ENCODE data around the gene ADGRL3. TPM values are rescaled to one million over a fixed set of nuclear protein-coding genes. Genes with fewer than 3 reads are reported as not detected.

The ADGRL3 gene
- total RNA-seq, 4 donors from 2014 or later: 6.5 to 19.0 (median 14.0) TPM

DNA sequence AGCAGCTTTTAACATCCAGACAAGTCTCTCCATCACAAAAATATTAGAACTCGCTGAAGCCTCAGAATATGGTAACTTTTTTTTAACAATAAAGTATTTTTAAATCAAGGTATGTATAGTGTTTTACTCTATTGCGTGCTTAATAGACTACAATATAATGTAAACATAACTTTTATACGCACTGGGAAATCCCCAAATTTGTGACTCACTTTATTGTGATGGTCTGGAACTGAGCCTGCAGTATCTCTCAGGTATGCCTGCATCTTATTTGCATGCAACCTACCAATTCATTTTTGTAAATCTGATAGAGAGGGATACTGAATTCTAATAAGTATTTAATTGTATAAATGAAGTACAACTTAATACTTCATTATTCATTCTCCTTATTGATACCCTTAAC, 823.5 kb downstream of the ADGRL3 start:
- no peak overlapping the region for H3K27ac ChIP-seq
- 61% methylated on average over 3 of the region's 3 CpGs for WGBS
- TF ChIP-seq, protein P1, sequence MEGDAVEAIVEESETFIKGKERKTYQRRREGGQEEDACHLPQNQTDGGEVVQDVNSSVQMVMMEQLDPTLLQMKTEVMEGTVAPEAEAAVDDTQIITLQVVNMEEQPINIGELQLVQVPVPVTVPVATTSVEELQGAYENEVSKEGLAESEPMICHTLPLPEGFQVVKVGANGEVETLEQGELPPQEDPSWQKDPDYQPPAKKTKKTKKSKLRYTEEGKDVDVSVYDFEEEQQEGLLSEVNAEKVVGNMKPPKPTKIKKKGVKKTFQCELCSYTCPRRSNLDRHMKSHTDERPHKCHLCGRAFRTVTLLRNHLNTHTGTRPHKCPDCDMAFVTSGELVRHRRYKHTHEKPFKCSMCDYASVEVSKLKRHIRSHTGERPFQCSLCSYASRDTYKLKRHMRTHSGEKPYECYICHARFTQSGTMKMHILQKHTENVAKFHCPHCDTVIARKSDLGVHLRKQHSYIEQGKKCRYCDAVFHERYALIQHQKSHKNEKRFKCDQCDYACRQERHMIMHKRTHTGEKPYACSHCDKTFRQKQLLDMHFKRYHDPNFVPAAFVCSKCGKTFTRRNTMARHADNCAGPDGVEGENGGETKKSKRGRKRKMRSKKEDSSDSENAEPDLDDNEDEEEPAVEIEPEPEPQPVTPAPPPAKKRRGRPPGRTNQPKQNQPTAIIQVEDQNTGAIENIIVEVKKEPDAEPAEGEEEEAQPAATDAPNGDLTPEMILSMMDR (IDR thresholded peaks at IDR 0.05): no peak
- TF ChIP-seq POLR2A (IDR thresholded peaks at IDR 0.05) (no peak), POLR2AphosphoS5 (IDR thresholded peaks at IDR 0.05) (no peak), EP300 (IDR thresholded peaks at IDR 0.05) (no peak)

DNA sequence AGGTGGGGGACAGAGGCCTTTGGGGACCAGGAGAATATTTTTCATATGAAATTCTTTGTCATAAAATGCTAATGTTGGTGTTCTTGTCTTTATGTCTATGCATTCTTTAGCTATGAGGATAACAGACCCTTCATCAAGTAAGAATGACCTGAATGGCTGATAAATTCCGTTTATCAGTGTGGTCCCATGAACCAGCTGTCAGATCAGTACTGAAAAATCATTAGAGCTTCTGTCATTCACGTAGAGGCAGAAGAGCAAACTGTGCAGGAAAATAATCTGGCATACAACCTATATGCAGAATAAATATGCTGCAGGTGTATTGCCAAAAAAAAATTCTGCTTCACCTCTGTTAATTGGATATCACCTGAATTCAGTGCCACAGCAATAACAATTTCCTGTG, 828.6 kb downstream of the ADGRL3 start:
- 49% methylated on average over 2 of the region's 2 CpGs for WGBS
- H3K36me3 ChIP-seq: no peaks in the 10 kb centered on the region
- no peak for DNase-seq (ENCODE audit: low spot score in 2 of 2)
- H3K4me3 ChIP-seq: no peak overlapping the region
- TF ChIP-seq POLR2AphosphoS5 (IDR thresholded peaks at IDR 0.05) (no peak), POLR2A (IDR thresholded peaks at IDR 0.05) (no peak), EP300 (IDR thresholded peaks at IDR 0.05) (no peak)
- TF ChIP-seq, protein P1 (IDR thresholded peaks at IDR 0.05): no peak
- no peaks in the 10 kb centered on the region for H3K9me3 ChIP-seq
- H3K4me1 ChIP-seq: no peaks in the 10 kb centered on the region
- no peaks in the 10 kb centered on the region for H3K27me3 ChIP-seq
- no peak overlapping the region for H3K27ac ChIP-seq

More for the DNA sequence above, 823.5 kb downstream of the ADGRL3 start:
- DNase-seq (ENCODE audit: low spot score in 2 of 2): no peak
- Histone ChIP-seq H3K4me3 (no peak overlapping the region), H3K4me1 (no peaks in the 10 kb centered on the region), H3K36me3 (no peaks in the 10 kb centered on the region), H3K9me3 (no peaks in the 10 kb centered on the region), H3K27me3 (no peaks in the 10 kb centered on the region)

DNA sequence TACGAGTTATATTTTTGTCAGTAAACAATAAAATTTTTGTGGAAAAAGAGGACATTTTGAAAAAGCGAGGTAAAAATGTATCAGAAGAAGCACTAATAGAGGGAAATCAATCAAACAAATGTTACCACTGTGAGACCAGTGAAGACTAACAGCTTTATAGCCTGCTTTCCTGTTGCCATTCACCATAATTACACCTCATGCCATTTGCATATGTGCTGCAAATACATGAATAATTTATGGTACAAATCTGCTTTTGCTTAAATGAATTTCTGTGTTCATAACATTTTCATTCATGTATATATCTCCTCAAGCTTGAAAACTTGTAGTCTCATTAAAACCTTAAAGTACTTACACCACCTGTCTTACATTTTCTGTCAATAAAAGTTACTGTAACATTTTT, 830.8 kb downstream of the ADGRL3 start:
- Histone ChIP-seq H3K36me3 (no peaks in the 10 kb centered on the region), H3K27me3 (no peaks in the 10 kb centered on the region), H3K9me3 (no peaks in the 10 kb centered on the region), H3K4me1 (no peaks in the 10 kb centered on the region), H3K27ac (no peak overlapping the region), H3K4me3 (no peak overlapping the region)
- TF ChIP-seq POLR2AphosphoS5 (IDR thresholded peaks at IDR 0.05) (no peak), EP300 (IDR thresholded peaks at IDR 0.05) (no peak), POLR2A (IDR thresholded peaks at IDR 0.05) (no peak)
- TF ChIP-seq, protein P1 (IDR thresholded peaks at IDR 0.05): no peak
- no peak for DNase-seq (ENCODE audit: low spot score in 2 of 2)
- WGBS: 82% methylated on average over 2 of the region's 2 CpGs

DNA sequence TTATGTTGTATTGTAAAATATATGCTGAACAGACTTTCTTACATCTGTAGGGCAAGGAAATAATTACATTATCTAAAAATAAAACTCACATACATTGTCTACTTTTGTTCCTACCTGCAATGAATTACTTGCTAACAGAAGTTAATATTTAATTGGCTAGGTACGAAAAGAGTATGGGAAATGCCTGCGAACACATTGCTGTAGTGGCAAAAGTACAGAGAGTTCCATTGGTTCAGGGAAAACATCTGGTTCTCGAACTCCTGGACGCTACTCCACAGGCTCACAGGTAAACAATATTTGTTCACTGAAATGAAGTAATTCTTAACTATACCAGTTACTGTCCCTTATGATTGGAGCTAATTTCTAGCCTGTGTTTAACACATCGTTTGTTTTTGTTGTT, 837.4 kb downstream of the ADGRL3 start:
- Histone ChIP-seq H3K4me3 (no peak overlapping the region), H3K27me3 (no peaks in the 10 kb centered on the region), H3K4me1 (no peaks in the 10 kb centered on the region), H3K9me3 (no peaks in the 10 kb centered on the region), H3K36me3 (no peaks in the 10 kb centered on the region), H3K27ac (no peak overlapping the region)
- TF ChIP-seq, protein P1 (IDR thresholded peaks at IDR 0.05): no peak
- TF ChIP-seq POLR2AphosphoS5 (IDR thresholded peaks at IDR 0.05) (no peak), EP300 (IDR thresholded peaks at IDR 0.05) (no peak), POLR2A (IDR thresholded peaks at IDR 0.05) (no peak)
- WGBS: 85% methylated on average over 5 of the region's 5 CpGs
- DNase-seq (ENCODE audit: low spot score in 2 of 2): no peak

DNA sequence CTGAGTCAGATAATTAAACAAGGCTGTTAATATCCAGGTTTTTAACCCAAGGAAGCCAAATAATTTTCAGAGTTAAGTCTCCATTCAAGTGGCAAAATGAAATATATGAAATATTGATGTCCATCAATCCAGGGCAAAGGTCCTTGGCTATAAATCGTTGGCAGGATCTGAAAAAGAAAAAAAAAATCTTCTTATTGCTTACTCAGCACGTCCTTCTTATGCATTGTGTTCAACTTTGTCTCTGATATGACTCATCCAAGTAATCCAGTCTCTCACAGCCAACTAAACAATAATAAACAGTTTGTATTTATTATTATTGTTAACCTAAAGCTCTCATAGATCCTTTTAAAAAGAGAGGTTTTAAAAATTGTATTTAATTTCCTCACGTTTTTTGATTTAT, 851.2 kb downstream of the ADGRL3 start:
- Histone ChIP-seq H3K27ac (no peak overlapping the region), H3K9me3 (no peaks in the 10 kb centered on the region), H3K36me3 (no peaks in the 10 kb centered on the region), H3K27me3 (no peaks in the 10 kb centered on the region), H3K4me1 (no peaks in the 10 kb centered on the region), H3K4me3 (no peak overlapping the region)
- no peak for DNase-seq (ENCODE audit: low spot score in 2 of 2)
- WGBS: 71% methylated on average over 3 of the region's 3 CpGs
- no peak for TF ChIP-seq POLR2A (IDR thresholded peaks at IDR 0.05)
- no peak for TF ChIP-seq EP300 (IDR thresholded peaks at IDR 0.05)
- TF ChIP-seq, protein P1 (IDR thresholded peaks at IDR 0.05): no peak
- TF ChIP-seq POLR2AphosphoS5 (IDR thresholded peaks at IDR 0.05): no peak

Data from suprapubic skin (tissue), 4 donors.